Nephron (organoid): Measurements from ENCODE around the gene EMC10.
"Not testable (repeated sequence)": the region's sequence is repeated elsewhere in the genome, so short reads cannot be mapped to it uniquely, and the experiment has no call there.

ENCODE experiments used
- H3K27ac Mint-ChIP-seq, 3 experiments: 2 replicates each; pipeline ENCODE4 v1.8.0; 2020; ENCODE audit warnings: mixed read lengths in 3 of 3, mild to moderate bottlenecking in 2 of 3, moderate library complexity in 1 of 3
- H3K27me3 Mint-ChIP-seq: 2 replicates; pipeline ENCODE4 v1.8.0; 2021; ENCODE audit warnings: low read depth, mild to moderate bottlenecking, moderate library complexity, mixed read lengths
- H3K36me3 Mint-ChIP-seq: 2 replicates; pipeline ENCODE4 v1.8.0; 2020; ENCODE audit warnings: low read depth, mixed read lengths
- H3K4me1 Mint-ChIP-seq: 2 replicates; pipeline ENCODE4 v1.8.0; 2020; ENCODE audit warnings: mixed read lengths
- H3K4me3 Mint-ChIP-seq, 3 experiments: 2 replicates each; pipeline ENCODE4 v1.8.0; 2020; ENCODE audit warnings: mild to moderate bottlenecking in 3 of 3, mixed read lengths in 3 of 3, moderate library complexity in 2 of 3
- H3K9me3 Mint-ChIP-seq: 2 replicates; pipeline ENCODE4 v1.8.0; 2020; ENCODE audit warnings: mixed read lengths
- CTCF ChIP-seq, 3 experiments: fragments of 200-600 bp; sonication (generic); IDR thresholded peaks; one replicate each; pipeline ENCODE4 v1.5.0; 2021; ENCODE audit warnings: antibody characterized with exemption in 3 of 3; ENCODE audit not compliant: unreplicated experiment in 3 of 3

Gene EMC10

GRCh38 chr19:50518091-50519005, 42.0 kb downstream of the EMC10 start:
- no peaks in the 10 kb centered on the region for H3K27me3 Mint-ChIP-seq

GRCh38 chr19:50519006-50519575, 42.8 kb downstream of the EMC10 start:
- Mint-ChIP-seq H3K4me1 (no peaks in the 10 kb centered on the region), H3K4me3 (no peak overlapping the region), H3K27me3 (no peaks in the 10 kb centered on the region), H3K9me3 (no peaks in the 10 kb centered on the region), H3K36me3 (peaks cover 10% of the 10 kb centered on the region), H3K27ac (no peak overlapping the region)
- no peak for TF ChIP-seq CTCF (IDR thresholded peaks at IDR 0.05; ENCODE audit: unreplicated experiment in 3 of 3)

More at GRCh38 chr19:50518091-50519005, 42.0 kb downstream of the EMC10 start:
- no peak overlapping the region for H3K27ac Mint-ChIP-seq
- no peaks in the 10 kb centered on the region for H3K4me1 Mint-ChIP-seq
- H3K36me3 Mint-ChIP-seq: peaks cover 10% of the 10 kb centered on the region
- no peak overlapping the region for H3K4me3 Mint-ChIP-seq
- TF ChIP-seq CTCF (IDR thresholded peaks at IDR 0.05; ENCODE audit: unreplicated experiment in 3 of 3): no peak
- no peaks in the 10 kb centered on the region for H3K9me3 Mint-ChIP-seq

- H3K9me3 Mint-ChIP-seq: no peaks in the 10 kb centered on the region
- no peak overlapping the region for H3K27ac Mint-ChIP-seq
- H3K4me3 Mint-ChIP-seq: no peak overlapping the region
- no peak for TF ChIP-seq CTCF (IDR thresholded peaks at IDR 0.05; ENCODE audit: unreplicated experiment in 3 of 3)
- H3K36me3 Mint-ChIP-seq: peaks cover 13% of the 10 kb centered on the region
- no peaks in the 10 kb centered on the region for H3K4me1 Mint-ChIP-seq
- H3K27me3 Mint-ChIP-seq: peaks cover under 1% of the 10 kb centered on the region
Measured at GRCh38 chr19:50520822-50521465, 44.6 kb downstream of the EMC10 start.

- peaks cover 17% of the 10 kb centered on the region for H3K36me3 Mint-ChIP-seq
- TF ChIP-seq CTCF (IDR thresholded peaks at IDR 0.05; ENCODE audit: unreplicated experiment in 3 of 3): no peak
- H3K4me3 Mint-ChIP-seq: no peak overlapping the region
- no peaks in the 10 kb centered on the region for H3K9me3 Mint-ChIP-seq
- no peak overlapping the region for H3K27ac Mint-ChIP-seq
- no peaks in the 10 kb centered on the region for H3K4me1 Mint-ChIP-seq
- peaks cover 3% of the 10 kb centered on the region for H3K27me3 Mint-ChIP-seq
Measured at GRCh38 chr19:50522881-50523280, 46.6 kb downstream of the EMC10 start.

- peaks cover 23% of the 10 kb centered on the region for H3K36me3 Mint-ChIP-seq
- not testable (repeated sequence) for H3K4me3 Mint-ChIP-seq, H3K4me1 Mint-ChIP-seq, H3K9me3 Mint-ChIP-seq, H3K27me3 Mint-ChIP-seq, H3K27ac Mint-ChIP-seq
Measured at GRCh38 chr19:50528052-50528451, 51.7 kb downstream of the EMC10 start.

DNA sequence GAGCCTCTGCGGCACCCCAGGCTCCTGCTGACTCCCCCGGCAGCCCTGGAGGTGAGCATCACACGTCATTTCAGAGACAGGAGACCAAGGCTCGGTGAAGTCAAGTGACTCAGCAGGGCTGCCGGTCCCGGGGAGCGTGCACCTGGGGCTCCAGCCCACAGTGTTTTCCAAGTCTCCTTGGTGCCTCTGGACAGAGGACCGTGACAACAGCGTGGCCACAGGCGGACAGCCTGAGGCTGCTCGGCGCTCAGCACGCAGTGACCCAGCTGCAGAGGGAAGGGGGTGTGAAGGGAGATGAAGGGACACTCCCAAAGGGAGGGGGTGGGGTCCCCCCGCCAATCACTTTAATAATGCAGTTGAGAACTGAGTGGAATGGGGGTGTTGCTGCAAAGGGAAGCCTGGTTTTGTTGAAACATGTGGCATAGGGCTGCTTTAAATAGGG, 54.9 kb downstream of the EMC10 start:
- Mint-ChIP-seq H3K4me1 (no peaks in the 10 kb centered on the region), H3K27me3 (no peaks in the 10 kb centered on the region), H3K27ac (no peak overlapping the region), H3K36me3 (peaks cover 43% of the 10 kb centered on the region), H3K4me3 (no peak overlapping the region), H3K9me3 (peaks cover 20% of the 10 kb centered on the region)
- no peak for TF ChIP-seq CTCF (IDR thresholded peaks at IDR 0.05; ENCODE audit: unreplicated experiment in 3 of 3)
